GM19455 (cell line): Measurements from ENCODE around the gene RFTN2.
"Not testable (repeated sequence)": the region's sequence is repeated elsewhere in the genome, so short reads cannot be mapped to it uniquely, and the experiment has no call there.

Source experiments
- ATAC-seq: cut with Tn5 transposase; IDR thresholded peaks from one replicate; pipeline ENCODE4 v1.9.1; 2021; ENCODE audit not compliant: unreplicated experiment

The RFTN2 gene

DNA sequence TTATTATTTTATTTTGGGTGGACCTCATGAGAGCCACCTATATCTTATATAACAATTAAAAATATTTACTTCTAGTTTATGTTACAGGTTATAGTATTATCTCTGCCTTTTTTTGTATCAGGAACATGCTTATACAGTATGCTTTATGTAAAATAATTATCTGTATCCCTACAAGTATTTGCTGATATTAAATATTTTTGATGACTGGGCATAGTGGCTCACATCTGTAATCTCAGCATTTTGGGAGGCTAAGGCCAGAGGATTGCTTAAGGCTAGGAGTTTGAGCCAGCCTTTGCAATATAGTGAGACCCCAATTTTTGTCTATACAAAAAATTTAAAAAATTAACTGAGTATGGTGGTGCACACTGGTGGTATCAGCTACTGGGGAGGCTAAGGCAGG, 119.9 kb downstream of the RFTN2 start:
- no peak for ATAC-seq

DNA sequence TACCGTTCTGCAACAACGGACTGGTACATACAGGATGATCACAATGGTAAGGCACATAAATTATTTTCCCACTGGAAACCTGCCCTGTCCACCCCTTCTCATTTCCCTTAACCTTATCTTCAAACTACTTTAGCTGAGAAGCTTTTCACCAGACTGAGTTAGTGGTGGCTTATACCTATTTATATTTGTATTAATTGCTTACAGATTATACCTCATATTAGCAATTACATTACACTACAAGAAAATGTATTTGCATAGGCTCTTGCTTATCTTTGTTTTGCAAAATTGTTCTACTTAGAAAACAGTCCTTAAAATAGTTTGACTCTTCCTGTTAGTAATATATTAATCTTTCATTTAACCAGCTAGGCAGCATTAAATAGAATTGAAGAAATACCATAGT, 124.1 kb downstream of the RFTN2 start:
- ATAC-seq = not testable (repeated sequence)

- ATAC-seq = no peak
Observed at GRCh38 chr2:197548582-197548981, 126.8 kb downstream of the RFTN2 start.

DNA sequence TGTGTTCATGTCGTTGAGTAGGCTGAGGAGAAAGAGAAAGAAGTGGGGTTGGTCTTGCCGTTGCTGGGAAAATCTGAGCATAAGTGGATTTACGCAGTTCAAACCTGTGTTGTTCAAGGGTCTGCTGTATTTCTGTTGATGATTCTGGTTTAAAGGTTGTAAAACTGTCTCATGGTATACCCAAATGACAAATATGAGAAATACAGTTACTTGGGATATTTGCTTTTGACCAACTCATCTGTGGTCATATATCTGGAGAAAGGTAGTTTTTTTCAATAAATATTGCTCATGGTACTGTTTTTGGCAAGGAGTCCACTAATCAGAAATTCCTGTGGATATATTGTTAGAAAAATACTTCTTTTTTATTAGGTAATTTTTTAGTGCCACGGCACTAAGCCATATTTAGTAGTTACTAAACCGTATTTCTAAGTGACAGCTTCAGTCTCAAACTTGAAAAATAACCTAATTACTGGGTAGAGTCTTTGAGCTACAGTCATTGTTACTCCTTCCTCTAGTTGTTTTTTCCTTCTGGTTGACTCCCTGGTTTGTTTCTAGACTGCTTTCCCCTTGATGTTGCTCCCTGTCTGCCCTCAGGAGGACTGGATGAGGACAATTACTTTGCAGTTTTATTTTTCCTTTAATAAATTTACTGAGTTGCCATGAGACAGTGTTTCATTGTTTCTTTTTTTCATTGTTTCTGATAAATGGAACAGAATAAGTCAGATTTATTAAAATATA, 128.1 kb downstream of the RFTN2 start:
- ATAC-seq = no peak

- ATAC-seq = no peak
Observed at GRCh38 chr2:197543206-197543605, 132.2 kb downstream of the RFTN2 start.

DNA sequence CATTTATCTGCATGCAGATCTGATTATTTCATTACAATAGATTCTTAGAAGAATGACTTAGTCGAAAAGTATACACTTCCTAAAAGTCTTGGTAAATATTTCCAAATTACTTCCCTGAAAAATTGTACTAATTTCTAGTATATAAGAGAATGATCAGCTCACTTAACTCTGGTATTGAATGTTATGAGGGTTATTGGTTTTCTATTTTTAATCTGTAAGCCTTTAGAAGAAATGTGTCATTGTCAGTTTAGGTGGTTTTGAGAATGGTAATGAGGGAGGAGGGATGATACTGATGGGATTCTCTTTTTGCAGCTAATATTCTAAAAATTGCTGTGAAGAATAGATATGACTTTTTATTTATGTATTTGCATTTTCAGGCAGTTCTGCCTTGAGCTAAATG, 135.7 kb downstream of the RFTN2 start:
- ATAC-seq = no peak

- no peak for ATAC-seq
Observed at GRCh38 chr2:197538412-197538811, 137.0 kb downstream of the RFTN2 start.
